K562 (cell line): ENCODE results near the gene TPBGL. TPM values are rescaled to one million over a fixed set of nuclear protein-coding genes. Genes with fewer than 3 reads are reported as not detected.
A peak's percentile ranks its signal among the peaks of the same experiment; 100 is the strongest.

Experiments
- BACH1 ChIP-seq: fragments of 200-800 bp; sonication (Bioruptor generic); IDR thresholded peaks from 2 replicates; pipeline ENCODE4 v1.6.1; 2016; ENCODE audit warnings: missing genetic modification characterization, missing compliant biosample characterization
- BMI1 ChIP-seq: fragments of 150-350 bp; IDR thresholded peaks from 2 replicates; pipeline ENCODE4 v1.6.1; 2014; ENCODE audit warnings: low read length
- CREB1 ChIP-seq, 2 experiments: sonication (generic) in 1 of 2; formaldehyde crosslinking in 1 of 2; IDR thresholded peaks; 2 replicates each; pipeline versions ENCODE4 v1.6.1 to v1.8.0; 2012 to 2022; ENCODE audit warnings: inconsistent platforms in 1 of 2, mild to moderate bottlenecking in 1 of 2, missing genetic modification reagents in 1 of 2, moderate library complexity in 1 of 2
- CTBP1 ChIP-seq: fragments of 450-650 bp; IDR thresholded peaks from 2 replicates; pipeline ENCODE4 v1.6.1; 2016; ENCODE audit warnings: borderline replicate concordance
- CTCF ChIP-seq, 3 experiments: IDR thresholded peaks in 2 of 3; conservative IDR thresholded peaks in 1 of 3; 2 replicates each; pipeline ENCODE4 v1.5.1; 2011 to 2012; ENCODE audit warnings: low read length in 3 of 3, mild to moderate bottlenecking in 3 of 3, control low read depth in 2 of 3, improper control_type of control experiment in 1 of 3, inconsistent platforms in 1 of 3, low read depth in 1 of 3, mixed read lengths in 1 of 3, moderate library complexity in 1 of 3; ENCODE audit not compliant: insufficient read depth in 2 of 3
- CXXC5 ChIP-seq: fragments of 250-450 bp; sonication (Bioruptor Pico); IDR thresholded peaks from 2 replicates; pipeline ENCODE4 v1.8.0; 2022; ENCODE audit warnings: inconsistent platforms, mild to moderate bottlenecking, moderate library complexity
- ELF1 ChIP-seq: fragments of 200-800 bp; sonication (Bioruptor generic); IDR thresholded peaks from 2 replicates; pipeline ENCODE4 v1.6.1; 2016; ENCODE audit warnings: missing genetic modification characterization, missing compliant biosample characterization
- FOXA3 ChIP-seq, 2 experiments: fragments of 450-650 bp in 1 of 2; sonication (generic) in 1 of 2; formaldehyde crosslinking; IDR thresholded peaks in 1 of 2; conservative IDR thresholded peaks in 1 of 2; 2 replicates each; pipeline versions ENCODE4 v1.4.0 to v1.8.0; 2020 to 2022; ENCODE audit warnings: mild to moderate bottlenecking in 2 of 2, missing genetic modification reagents in 1 of 2
- HCFC1 ChIP-seq: IDR thresholded peaks from 2 replicates; pipeline ENCODE4 v1.6.1; 2012; ENCODE audit warnings: low read depth, low read length, improper control_type of control experiment
- HDAC2 ChIP-seq: fragments of 450-650 bp; IDR thresholded peaks from 2 replicates; pipeline ENCODE4 v1.6.1; 2016; ENCODE audit warnings: mild to moderate bottlenecking
- KDM2B ChIP-seq: fragments of 250-450 bp; sonication (Bioruptor Pico); IDR thresholded peaks from 2 replicates; pipeline ENCODE4 v1.8.0; 2021; ENCODE audit warnings: mild to moderate bottlenecking, moderate library complexity
- NR2C1 ChIP-seq, 2 experiments: fragments of 450-650 bp; IDR thresholded peaks; 2 replicates each; pipeline ENCODE4 v1.6.1; 2017; ENCODE audit warnings: mild to moderate bottlenecking in 2 of 2, antibody characterized with exemption in 1 of 2, inconsistent platforms in 1 of 2, missing compliant biosample characterization in 1 of 2, missing genetic modification characterization in 1 of 2
- NR3C1 ChIP-seq: sonication (generic); formaldehyde crosslinking; IDR thresholded peaks from 2 replicates; pipeline ENCODE4 v1.8.1; 2022; ENCODE audit warnings: missing genetic modification reagents
- RB1 ChIP-seq: fragments of 450-650 bp; IDR thresholded peaks from 2 replicates; pipeline ENCODE4 v1.6.1; 2017; ENCODE audit warnings: low read depth, mild to moderate bottlenecking
- ZNF232 ChIP-seq: sonication (generic); formaldehyde crosslinking; IDR thresholded peaks from 2 replicates; pipeline ENCODE4 v1.8.0; 2022; ENCODE audit warnings: mild to moderate bottlenecking, missing genetic modification reagents
- ZNF507 ChIP-seq: conservative IDR thresholded peaks from 2 replicates; pipeline ENCODE4 v1.6.1; 2017; ENCODE audit warnings: missing genetic modification characterization, missing compliant biosample characterization
- ZNF639 ChIP-seq, 2 experiments: fragments of 200-800 bp in 1 of 2; sonication (Bioruptor generic) in 1 of 2; sonication (generic) in 1 of 2; formaldehyde crosslinking in 1 of 2; IDR thresholded peaks in 1 of 2; conservative IDR thresholded peaks in 1 of 2; 2 replicates each; pipeline versions ENCODE4 v1.5.0 to v1.6.1; 2016 to 2020; ENCODE audit warnings: missing compliant biosample characterization in 1 of 2, missing genetic modification characterization in 1 of 2, missing genetic modification reagents in 1 of 2
- ZNF717 ChIP-seq: fragments of 250-450 bp; sonication (Bioruptor Pico); IDR thresholded peaks from 2 replicates; pipeline ENCODE4 v1.5.0; 2021
- ZNF766 ChIP-seq: fragments of 200-800 bp; sonication (Bioruptor generic); conservative IDR thresholded peaks from 2 replicates; pipeline ENCODE4 v1.6.1; 2016; ENCODE audit warnings: missing genetic modification characterization, missing compliant biosample characterization
- polyA plus RNA-seq, 8 experiments: library from polyadenylated mRNA; depleted of rRNA in 4 of 8; stranded (reverse) in 5 of 8; unstranded in 3 of 8; fragments of >200 nt; fragmentation: Nextera tagmentation in 2 of 8; fragmentation: Illumina TruSeq in 1 of 8; extraction: Ambion mirVana in 2 of 8; extraction: Trizol in 1 of 8; gene quantifications; 2 replicates each; pipeline versions ENCODE4 v1.2.1 to v1.2.3, GENCODE V29; 2011 to 2014; ENCODE audit warnings: inconsistent platforms in 1 of 8, missing spikeins in 1 of 8
- total RNA-seq, 7 experiments: library from RNA; depleted of rRNA in 6 of 7; stranded (reverse); fragments of >200 nt in 6 of 7; fragmentation: Illumina TruSeq in 2 of 7; extraction: Trizol in 2 of 7; gene quantifications; 2 replicates each; pipeline versions ENCODE4 v1.2.1 to v1.2.3, GENCODE V29; 2011 to 2021; ENCODE audit warnings: low replicate concordance in 1 of 7
- TF ChIP-seq, protein P1 (sequence below): IDR thresholded peaks from 2 replicates; pipeline ENCODE4 v1.6.1; 2011; ENCODE audit warnings: borderline replicate concordance, low read depth, mild to moderate bottlenecking, moderate library complexity, low read length; ENCODE audit not compliant: insufficient read depth, poor library complexity, severe bottlenecking
- TF ChIP-seq, protein P2 (sequence below): sonication (generic); formaldehyde crosslinking; IDR thresholded peaks from 2 replicates; pipeline ENCODE4 v1.4.0; 2020; ENCODE audit warnings: mild to moderate bottlenecking, missing genetic modification reagents

TPBGL gene
- total and polyA plus RNA-seq, 9 of the 15 experiments (the other 6 are each of a cell fraction or from before 2014, with no cell fraction given), result 0.04 to 0.11 (median 0.06) TPM; not detected in 6

DNA sequence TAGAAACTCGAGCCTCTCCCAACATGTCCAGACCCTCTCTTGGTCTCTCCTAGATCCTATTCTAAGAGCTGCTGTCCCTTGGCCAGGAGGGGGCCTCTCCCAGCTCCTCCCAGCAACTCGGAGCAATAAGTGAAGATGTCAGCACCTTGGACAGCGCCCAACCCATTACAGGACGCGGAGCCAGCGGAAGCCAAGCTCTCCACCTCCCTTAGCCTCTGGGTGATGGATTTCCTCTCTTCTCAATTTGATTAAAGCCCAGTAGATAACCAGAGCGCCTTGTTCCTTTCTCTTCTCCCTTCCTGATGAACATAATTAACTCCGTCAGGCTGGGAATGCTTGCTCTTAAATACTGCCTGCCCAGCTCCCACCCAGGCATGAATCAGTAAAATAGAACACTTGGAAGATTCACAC lies 26.2 kb upstream of the TPBGL start (continued):
- TF ChIP-seq, protein P1, sequence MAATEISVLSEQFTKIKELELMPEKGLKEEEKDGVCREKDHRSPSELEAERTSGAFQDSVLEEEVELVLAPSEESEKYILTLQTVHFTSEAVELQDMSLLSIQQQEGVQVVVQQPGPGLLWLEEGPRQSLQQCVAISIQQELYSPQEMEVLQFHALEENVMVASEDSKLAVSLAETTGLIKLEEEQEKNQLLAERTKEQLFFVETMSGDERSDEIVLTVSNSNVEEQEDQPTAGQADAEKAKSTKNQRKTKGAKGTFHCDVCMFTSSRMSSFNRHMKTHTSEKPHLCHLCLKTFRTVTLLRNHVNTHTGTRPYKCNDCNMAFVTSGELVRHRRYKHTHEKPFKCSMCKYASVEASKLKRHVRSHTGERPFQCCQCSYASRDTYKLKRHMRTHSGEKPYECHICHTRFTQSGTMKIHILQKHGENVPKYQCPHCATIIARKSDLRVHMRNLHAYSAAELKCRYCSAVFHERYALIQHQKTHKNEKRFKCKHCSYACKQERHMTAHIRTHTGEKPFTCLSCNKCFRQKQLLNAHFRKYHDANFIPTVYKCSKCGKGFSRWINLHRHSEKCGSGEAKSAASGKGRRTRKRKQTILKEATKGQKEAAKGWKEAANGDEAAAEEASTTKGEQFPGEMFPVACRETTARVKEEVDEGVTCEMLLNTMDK, result peak; percentile 55
- TF ChIP-seq FOXA3 (CRISPR knock-in tag; conservative IDR thresholded peaks at IDR 0.05 in 1 of 2, IDR thresholded peaks at IDR 0.05 in 1 of 2) (0 out of 4 replicates have a peak, but pooled peaks of 1 of the 2 experiments have one; percentile 33), ZNF766 (CRISPR knock-in tag) (peak; percentile 92), BMI1 (no peak), ELF1 (peak; percentile 28; the same call in 1 of the 2 replicates), ZNF639 (CRISPR knock-in tag; conservative IDR thresholded peaks at IDR 0.05 in 1 of 2, IDR thresholded peaks at IDR 0.05 in 1 of 2) (peak in 1 of 2 experiments; percentile 71; a peak in 2 of 4 replicates), NR3C1 (CRISPR knock-in tag) (peak; percentile 93), HDAC2 (peak; percentile 90), HCFC1 (peak; percentile 50), BACH1 (peak; percentile 66; the same call in 1 of the 2 replicates), CXXC5 (CRISPR knock-in tag) (peak; percentile 77), CREB1 (IDR thresholded peaks at IDR 0.05) (no peak), CREB1 (CRISPR knock-in tag; IDR thresholded peaks at IDR 0.05) (peak; percentile 71), KDM2B (CRISPR knock-in tag) (no peak), RB1 (peak; percentile 74; the same call in 1 of the 2 replicates), ZNF232 (peak; percentile 87; the same call in 1 of the 2 replicates), ZNF717 (CRISPR knock-in tag) (no peak), ZNF507 (tag) (no peak), NR2C1 (IDR thresholded peaks at IDR 0.05) (no peak), NR2C1 (tag; IDR thresholded peaks at IDR 0.05) (0 out of 2 replicates have a peak, but pooled peaks have one; percentile 18), CTBP1 (peak; percentile 53; the same call in 1 of the 2 replicates), CTCF (IDR thresholded peaks at IDR 0.05 in 2 of 3, conservative IDR thresholded peaks at IDR 0.05 in 1 of 3; ENCODE audit: insufficient read depth in 2 of 3, low read depth in 1 of 3, low read length in 3 of 3) (peak; percentile 59 to 83 (median 75))
- TF ChIP-seq, protein P2, sequence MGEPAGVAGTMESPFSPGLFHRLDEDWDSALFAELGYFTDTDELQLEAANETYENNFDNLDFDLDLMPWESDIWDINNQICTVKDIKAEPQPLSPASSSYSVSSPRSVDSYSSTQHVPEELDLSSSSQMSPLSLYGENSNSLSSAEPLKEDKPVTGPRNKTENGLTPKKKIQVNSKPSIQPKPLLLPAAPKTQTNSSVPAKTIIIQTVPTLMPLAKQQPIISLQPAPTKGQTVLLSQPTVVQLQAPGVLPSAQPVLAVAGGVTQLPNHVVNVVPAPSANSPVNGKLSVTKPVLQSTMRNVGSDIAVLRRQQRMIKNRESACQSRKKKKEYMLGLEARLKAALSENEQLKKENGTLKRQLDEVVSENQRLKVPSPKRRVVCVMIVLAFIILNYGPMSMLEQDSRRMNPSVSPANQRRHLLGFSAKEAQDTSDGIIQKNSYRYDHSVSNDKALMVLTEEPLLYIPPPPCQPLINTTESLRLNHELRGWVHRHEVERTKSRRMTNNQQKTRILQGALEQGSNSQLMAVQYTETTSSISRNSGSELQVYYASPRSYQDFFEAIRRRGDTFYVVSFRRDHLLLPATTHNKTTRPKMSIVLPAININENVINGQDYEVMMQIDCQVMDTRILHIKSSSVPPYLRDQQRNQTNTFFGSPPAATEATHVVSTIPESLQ, result peak; percentile 65; the same call in 1 of the 2 replicates
